Stomach (tissue), 4 donors: ENCODE data around the gene CORO2B.

Experiments
- POLR2A ChIP-seq, 4 donors: fragments of 450-650 bp; IDR thresholded peaks; one replicate each; pipeline ENCODE4 v1.6.1; 2016; ENCODE audit warnings: antibody characterized with exemption in 4 of 4, control low read depth in 2 of 4, mild to moderate bottlenecking in 1 of 4, moderate library complexity in 1 of 4
- TF ChIP-seq, protein P1 (sequence below), 7 experiments: fragments of 450-650 bp in 4 of 7; fragments of 200-600 bp in 3 of 7; sonication (generic) in 3 of 7; IDR thresholded peaks; one replicate each; pipeline ENCODE4 v1.5.1; 2016 to 2019; ENCODE audit warnings: antibody characterized with exemption in 7 of 7, control low read depth in 2 of 7, mild to moderate bottlenecking in 1 of 7

GRCh38 chr15:68626283-68626682 is 47.5 kb downstream of the CORO2B start:
- TF ChIP-seq, protein P1, sequence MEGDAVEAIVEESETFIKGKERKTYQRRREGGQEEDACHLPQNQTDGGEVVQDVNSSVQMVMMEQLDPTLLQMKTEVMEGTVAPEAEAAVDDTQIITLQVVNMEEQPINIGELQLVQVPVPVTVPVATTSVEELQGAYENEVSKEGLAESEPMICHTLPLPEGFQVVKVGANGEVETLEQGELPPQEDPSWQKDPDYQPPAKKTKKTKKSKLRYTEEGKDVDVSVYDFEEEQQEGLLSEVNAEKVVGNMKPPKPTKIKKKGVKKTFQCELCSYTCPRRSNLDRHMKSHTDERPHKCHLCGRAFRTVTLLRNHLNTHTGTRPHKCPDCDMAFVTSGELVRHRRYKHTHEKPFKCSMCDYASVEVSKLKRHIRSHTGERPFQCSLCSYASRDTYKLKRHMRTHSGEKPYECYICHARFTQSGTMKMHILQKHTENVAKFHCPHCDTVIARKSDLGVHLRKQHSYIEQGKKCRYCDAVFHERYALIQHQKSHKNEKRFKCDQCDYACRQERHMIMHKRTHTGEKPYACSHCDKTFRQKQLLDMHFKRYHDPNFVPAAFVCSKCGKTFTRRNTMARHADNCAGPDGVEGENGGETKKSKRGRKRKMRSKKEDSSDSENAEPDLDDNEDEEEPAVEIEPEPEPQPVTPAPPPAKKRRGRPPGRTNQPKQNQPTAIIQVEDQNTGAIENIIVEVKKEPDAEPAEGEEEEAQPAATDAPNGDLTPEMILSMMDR (IDR thresholded peaks at IDR 0.05) = no peak
- no peak for TF ChIP-seq POLR2A (IDR thresholded peaks at IDR 0.05)
